ENCODE measurements around the gene ARHGAP42.
"Not testable (repeated sequence)": the region's sequence is repeated elsewhere in the genome, so short reads cannot be mapped to it uniquely, and the experiment has no call there.

The ARHGAP42 gene

GRCh38 chr11:100872951-100873740 is 186.1 kb downstream of the ARHGAP42 start:
- DNase-seq (ENCODE audit: low read depth), result no peak

DNA sequence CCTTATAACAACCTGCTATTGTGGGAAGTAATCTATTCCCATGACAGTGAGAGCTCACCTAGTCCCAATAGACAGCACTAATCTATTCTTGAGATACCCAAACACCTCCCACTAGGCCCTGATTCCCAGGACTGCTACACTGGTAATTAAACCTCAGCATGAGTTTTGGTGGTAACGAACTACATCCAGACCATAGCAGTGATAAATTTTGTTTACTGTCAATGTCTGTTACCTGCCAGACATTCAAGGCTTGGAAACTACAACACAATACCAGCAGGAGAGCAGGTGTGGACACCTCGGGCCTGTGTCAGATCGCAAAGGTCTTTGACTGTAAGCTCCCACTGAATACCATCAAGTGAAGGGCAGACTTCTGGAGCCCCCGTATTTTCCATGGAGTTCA is 187.1 kb downstream of the ARHGAP42 start:
- DNase-seq (ENCODE audit: low read depth), result no peak

DNA sequence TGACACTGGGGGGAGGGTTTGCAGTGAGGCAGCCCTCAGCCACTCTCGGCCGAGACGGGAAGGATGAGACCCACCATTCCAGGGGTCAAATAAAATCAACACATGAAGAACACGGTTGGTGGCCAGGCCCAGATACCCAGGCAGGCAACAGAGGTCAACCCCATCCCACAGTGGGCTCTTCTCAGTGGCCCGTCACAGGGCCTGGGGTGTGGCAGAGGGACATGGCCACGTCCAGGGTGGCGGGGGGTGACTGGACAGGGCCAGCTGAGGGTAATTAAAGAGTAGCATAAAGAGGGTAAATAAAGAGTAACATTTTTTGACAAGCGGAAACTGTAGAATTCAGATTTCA is 188.4 kb downstream of the ARHGAP42 start:
- DNase-seq (ENCODE audit: low read depth), result no peak

DNA sequence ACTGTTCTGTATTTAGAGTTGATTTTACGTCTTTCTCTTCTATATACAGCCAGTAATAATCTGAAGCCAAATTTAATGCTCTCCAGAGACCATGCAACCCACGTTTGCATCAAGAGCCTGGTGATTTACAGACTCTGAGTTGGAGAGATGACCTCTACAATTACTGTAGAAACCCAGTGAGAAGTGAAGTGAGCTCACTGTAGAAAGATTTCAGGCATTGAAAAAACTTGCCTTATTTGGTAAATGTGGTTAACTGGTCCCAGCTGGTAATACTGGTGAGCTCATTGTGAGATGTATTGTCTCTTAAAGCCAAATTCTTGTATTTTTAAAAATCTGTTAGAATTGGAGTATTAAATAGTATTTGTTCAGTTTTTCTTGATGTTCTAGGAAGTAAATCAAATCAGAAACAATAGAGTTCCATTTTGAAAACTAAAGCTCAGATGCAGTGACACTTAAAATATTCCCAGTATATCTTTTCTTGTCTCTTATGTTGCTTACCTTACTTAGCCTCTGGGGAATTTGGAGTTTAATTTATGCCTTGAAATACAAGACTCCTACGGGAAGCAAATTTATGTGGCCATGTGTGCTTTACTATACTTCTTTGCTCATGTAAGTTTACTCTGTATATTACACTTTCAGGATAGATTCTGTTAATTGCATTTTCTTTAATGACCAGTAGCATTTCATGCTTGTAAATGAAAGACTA is 189.9 kb downstream of the ARHGAP42 start:
- no peak for DNase-seq (ENCODE audit: low read depth)

DNA sequence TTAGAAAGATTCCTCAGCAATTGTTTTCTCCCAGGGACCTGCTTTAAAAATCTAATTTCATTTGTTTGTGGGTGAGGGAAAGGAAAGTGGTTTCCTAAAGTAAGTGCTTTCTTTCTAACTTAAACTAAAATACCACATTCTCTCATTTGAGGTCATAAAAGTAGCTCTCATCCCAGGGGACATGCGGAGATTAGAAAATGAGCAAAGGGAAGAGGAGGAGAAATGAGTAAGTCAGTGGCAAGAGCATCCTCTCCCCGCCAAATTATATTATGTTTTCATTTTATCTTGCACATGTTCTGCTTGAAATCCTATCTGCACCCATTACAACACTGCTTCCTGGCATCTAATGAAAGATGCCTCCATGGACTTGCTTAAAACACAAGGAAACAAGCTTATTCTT is 191.4 kb downstream of the ARHGAP42 start:
- DNase-seq (ENCODE audit: low read depth), result no peak

- no peak for DNase-seq (ENCODE audit: low read depth)
Measured at GRCh38 chr11:100882957-100883356, 195.9 kb downstream of the ARHGAP42 start.

- DNase-seq (ENCODE audit: low read depth), result no peak
Measured at GRCh38 chr11:100883830-100884229, 196.7 kb downstream of the ARHGAP42 start.

DNA sequence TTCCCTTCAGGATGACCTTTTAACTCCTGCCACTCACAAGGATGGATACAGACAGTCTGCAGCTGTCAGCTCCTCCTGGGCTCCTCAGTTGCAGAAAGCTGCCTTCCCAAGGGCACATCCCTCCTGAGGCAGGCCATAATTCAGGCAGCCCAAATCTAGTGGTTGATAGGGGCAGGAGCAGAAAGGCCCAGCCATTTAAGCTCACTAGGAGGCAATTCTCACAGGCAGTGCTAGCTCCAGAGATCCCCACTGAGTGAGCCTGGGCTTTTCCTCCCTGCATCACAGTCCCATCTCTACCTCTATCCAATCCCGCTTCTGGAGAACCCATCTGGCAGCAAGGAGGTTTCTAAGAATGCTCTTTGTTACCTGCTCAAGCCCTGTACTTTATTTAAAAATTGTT is 200.6 kb downstream of the ARHGAP42 start:
- no peak for DNase-seq (ENCODE audit: low read depth)

DNA sequence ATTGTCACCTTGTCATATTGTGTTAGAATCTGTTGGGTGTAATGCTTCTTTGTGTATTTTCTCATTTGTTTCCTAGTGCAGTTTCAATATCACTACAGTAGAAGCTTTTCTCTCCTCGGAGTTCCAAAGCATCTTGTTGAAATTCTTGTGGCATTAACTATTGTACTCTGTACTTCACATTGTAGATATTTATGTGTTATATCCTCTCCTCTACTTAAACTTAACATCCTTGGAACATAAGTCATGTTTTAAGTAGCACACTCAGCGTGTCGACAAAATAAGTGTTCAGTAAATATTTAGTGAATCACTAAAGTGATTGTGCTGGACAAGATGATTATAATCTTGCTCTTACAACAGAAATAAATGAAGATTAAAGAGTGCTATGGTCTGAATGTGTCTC is 201.7 kb downstream of the ARHGAP42 start:
- no peak for DNase-seq (ENCODE audit: low read depth)

DNA sequence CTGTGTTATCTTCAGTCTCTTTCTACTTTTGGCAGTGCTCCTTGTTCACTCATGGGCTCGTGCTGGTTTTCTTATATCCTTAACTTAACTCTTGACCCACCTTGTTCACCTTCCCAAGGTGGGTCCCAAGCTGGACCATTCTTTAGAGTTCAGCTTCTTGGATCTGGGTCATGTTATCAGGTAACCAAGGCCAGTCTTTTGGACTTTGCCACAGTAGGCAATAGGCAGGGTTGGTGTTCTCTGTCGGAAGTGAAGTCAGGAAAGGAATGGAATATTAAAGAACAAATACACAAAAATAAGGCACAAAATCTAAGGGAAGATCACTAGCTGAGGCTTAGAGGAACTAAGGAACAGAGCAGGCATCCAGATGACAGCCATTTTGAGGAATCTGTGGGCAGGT is 202.7 kb downstream of the ARHGAP42 start:
- DNase-seq (ENCODE audit: low read depth), result no peak

DNA sequence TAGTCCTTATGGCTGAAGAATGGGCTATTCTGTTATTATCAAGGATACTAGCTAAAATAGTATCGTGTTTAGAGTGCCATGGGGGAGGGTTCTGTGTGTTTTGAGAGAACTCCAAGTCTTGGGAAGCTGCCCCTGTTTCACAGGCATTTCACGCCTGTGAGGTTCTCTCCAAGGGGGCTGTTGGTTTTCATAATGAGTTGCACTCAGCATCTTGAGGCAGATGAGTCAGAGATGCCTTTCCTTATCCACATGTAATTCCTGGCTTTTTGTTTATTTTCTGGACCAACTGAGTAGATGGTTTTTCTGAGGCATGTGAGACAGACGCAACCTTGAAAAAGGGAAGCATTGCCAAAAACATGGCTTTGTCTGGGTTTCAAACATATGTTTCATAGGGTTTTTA is 203.7 kb downstream of the ARHGAP42 start:
- DNase-seq (ENCODE audit: low read depth), result no peak

DNA sequence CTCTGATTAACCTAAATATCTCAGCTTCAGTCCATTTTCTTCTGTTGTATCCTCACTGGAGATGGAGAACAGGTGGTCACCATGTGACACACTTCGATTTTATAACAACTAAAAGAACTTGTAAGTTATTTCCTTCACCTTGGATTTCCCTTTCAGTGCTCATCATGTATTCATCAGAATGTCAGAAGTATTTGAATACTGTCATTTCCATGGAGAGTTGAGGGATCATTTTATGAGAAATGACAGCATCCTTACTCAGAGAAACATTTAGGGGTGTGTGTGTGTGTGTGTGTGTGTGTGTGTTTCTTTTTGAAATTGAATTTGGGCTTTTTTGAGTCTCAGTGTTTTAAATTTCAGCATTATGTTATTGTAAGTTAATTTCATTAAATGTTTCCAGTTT is 205.8 kb downstream of the ARHGAP42 start:
- no peak for DNase-seq (ENCODE audit: low read depth)

- DNase-seq (ENCODE audit: low read depth), result no peak
Measured at GRCh38 chr11:100895449-100895848, 208.4 kb downstream of the ARHGAP42 start.

DNA sequence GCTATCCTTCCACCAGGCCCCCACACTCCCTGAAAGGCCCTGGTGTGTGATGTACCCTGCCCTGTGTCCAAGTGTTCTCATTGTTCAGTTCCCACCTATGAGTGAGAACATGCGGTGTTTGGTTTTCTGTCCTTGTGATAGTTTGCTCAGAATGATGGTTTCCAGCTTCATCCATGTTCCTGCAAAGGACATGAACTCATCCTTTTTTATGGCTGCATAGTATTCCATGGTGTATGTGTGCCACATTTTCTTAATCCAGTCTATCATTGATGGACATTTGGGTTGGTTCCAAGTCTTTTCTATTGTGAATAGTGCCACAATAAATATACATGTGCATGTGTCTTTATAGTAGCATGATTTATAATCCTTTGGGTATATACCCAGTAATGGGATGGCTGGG is 208.9 kb downstream of the ARHGAP42 start:
- not testable (repeated sequence) for DNase-seq (ENCODE audit: low read depth)

GRCh38 chr11:100901471-100901870 is 214.4 kb downstream of the ARHGAP42 start:
- not testable (repeated sequence) for DNase-seq (ENCODE audit: low read depth)

GRCh38 chr11:100902454-100903141 is 215.5 kb downstream of the ARHGAP42 start:
- DNase-seq (ENCODE audit: low read depth), result no peak

DNA sequence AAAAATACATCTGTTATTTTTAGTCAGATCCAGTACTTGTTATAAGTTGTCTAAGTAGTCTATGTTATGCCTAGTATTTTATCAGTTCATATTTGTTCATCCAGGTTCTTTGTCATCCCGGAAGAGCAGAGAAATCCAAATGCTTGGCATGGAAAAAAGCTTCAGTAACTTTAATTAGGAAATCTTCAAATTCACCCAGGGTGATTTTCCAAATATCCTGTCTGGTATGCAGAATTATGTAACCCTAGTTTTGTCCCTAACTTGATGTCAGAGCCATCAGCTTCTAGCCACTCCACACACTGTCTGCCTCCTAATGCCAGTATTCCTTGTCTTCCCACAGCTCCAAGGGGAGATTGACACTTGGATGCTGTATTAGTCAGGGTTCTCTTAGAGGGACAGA is 216.2 kb downstream of the ARHGAP42 start:
- no peak for DNase-seq (ENCODE audit: low read depth)

DNA sequence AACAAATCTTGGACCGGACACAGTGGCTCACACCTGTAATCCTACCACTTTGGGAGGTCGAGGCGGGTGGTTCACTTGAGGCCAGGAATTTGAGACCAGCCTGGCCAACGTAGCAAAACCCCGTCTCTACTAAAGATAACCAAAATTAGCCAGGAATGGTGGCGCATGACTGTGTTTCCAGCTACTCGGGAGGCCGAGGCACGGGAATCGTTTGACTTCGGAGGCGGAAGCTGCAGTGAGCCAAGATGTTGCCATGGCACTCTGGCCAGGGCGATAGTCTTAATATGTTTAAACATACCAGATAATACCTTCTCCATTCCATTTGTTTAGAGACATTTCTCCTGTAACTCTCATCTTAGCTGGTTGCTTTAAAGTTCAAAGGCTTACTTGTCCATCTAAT is 218.6 kb downstream of the ARHGAP42 start:
- DNase-seq (ENCODE audit: low read depth), result no peak

- no peak for DNase-seq (ENCODE audit: low read depth)
Measured at GRCh38 chr11:100908746-100909145, 221.7 kb downstream of the ARHGAP42 start.

DNA sequence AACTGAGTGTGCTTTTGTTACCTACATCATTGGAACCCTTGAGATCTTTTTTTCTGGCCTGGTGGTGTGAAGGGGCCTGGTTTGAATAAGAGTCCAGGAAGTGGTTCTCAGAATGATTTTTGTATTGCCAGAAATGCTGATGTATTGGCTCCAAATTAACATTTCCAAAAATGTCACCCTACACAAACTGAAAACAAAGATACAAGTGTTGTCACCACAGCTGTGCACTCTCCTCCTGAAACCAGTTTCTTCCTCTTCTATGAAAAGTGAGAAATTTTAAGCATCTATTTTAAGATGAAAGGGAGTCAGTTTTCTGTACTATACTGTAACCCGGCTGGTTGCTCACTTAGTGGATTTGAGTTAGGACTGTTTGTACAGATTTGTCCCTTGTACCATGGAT is 223.7 kb downstream of the ARHGAP42 start:
- no peak for DNase-seq (ENCODE audit: low read depth)

- no peak for DNase-seq (ENCODE audit: low read depth)
Measured at GRCh38 chr11:100914415-100915110, 227.5 kb downstream of the ARHGAP42 start.
